ENCODE data around the gene C22orf39.

DNA sequence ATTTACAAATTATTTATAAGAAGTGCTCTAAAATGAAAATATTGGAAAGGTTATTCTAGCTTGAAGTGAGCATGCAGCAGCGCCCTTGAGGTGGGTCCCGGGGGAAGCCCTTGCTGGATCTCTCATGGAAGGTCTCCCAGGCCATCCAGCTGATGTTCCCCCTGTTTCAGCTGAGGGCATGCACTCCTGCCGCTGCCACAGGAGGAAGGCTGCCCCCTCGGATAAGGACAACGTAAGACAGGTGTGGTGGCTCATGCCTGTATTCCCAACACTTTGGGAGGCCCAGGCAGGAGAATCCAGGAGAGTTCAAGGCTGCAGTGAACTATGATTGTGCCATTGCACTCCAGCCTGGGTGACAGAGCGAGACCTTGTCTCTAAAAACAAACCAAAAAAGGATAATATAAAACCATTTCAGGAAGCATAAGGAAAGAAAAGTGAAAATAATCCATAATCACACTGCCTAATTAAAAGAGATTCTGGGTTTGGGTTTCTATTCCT lies 47.2 kb upstream of the C22orf39 start:
- TF ChIP-seq, protein P1, sequence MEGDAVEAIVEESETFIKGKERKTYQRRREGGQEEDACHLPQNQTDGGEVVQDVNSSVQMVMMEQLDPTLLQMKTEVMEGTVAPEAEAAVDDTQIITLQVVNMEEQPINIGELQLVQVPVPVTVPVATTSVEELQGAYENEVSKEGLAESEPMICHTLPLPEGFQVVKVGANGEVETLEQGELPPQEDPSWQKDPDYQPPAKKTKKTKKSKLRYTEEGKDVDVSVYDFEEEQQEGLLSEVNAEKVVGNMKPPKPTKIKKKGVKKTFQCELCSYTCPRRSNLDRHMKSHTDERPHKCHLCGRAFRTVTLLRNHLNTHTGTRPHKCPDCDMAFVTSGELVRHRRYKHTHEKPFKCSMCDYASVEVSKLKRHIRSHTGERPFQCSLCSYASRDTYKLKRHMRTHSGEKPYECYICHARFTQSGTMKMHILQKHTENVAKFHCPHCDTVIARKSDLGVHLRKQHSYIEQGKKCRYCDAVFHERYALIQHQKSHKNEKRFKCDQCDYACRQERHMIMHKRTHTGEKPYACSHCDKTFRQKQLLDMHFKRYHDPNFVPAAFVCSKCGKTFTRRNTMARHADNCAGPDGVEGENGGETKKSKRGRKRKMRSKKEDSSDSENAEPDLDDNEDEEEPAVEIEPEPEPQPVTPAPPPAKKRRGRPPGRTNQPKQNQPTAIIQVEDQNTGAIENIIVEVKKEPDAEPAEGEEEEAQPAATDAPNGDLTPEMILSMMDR (conservative IDR thresholded peaks at IDR 0.05 in 1 of 2, IDR thresholded peaks at IDR 0.05 in 1 of 2; ENCODE audit: extremely low read depth in 1 of 2, insufficient read depth in 1 of 2, low read depth in 1 of 2, low read length in 2 of 2): no peak
- no peak for TF ChIP-seq EZH2 (IDR thresholded peaks at IDR 0.05; ENCODE audit: borderline replicate concordance, low read length)

Measured in mammary epithelial cell (primary cell).